H1 (cell line): ENCODE measurements around the gene FOXP4. TPM values are rescaled to one million over a fixed set of nuclear protein-coding genes. Genes with fewer than 3 reads are reported as not detected.

Experiments used
- CTCF ChIA-PET: fragments of 300-600 bp; sonication (Branson Sonifier 250); formaldehyde crosslinking; loops from one replicate; lab custom pipeline; 2021; ENCODE audit not compliant: partially characterized antibody; lab: Charles Lee
- POLR2A ChIA-PET: fragments of 300-600 bp; sonication (Branson Sonifier 250); formaldehyde crosslinking; loops from one replicate; lab custom pipeline; 2021; ENCODE audit warnings: inconsistent platforms; ENCODE audit not compliant: partially characterized antibody; lab: Charles Lee
- DNase-seq, 2 experiments: peaks; one replicate each; pipeline versions ENCODE4 v3.0.0 to v3.0.0-alpha.2; 2010 to 2022; ENCODE audit warnings: low spot score in 2 of 2, low read depth in 1 of 2, mixed read lengths in 1 of 2
- FAIRE-seq: peaks from 2 replicates; lab custom pipeline; 2011; peaks lifted over from hg19 to GRCh38; lab: Jason Lieb, UNC
- H2AFZ ChIP-seq: 2 replicates; pipeline ENCODE4 v1.8.1; 2012; ENCODE audit warnings: low read length, inconsistent platforms
- H2AK5ac ChIP-seq: 2 replicates; pipeline ENCODE4 v1.6.1; 2013; ENCODE audit warnings: low read depth, low read length
- H2BK120ac ChIP-seq: replicated peaks from 2 replicates; pipeline ENCODE3; 2013; ENCODE audit warnings: low read depth, low read length, inconsistent platforms
- H2BK12ac ChIP-seq: 2 replicates; pipeline ENCODE4 v1.6.1; 2013; ENCODE audit warnings: low read depth, low read length
- H2BK15ac ChIP-seq: 2 replicates; pipeline ENCODE4 v1.6.1; 2013; ENCODE audit warnings: low read length
- H2BK20ac ChIP-seq: 2 replicates; pipeline ENCODE4 v1.6.1; 2013; ENCODE audit warnings: low read length
- H2BK5ac ChIP-seq: 2 replicates; pipeline ENCODE4 v1.6.1; 2013; ENCODE audit warnings: low read depth, low read length
- H3K14ac ChIP-seq: 2 replicates; pipeline ENCODE4 v1.6.1; 2013; ENCODE audit warnings: inconsistent platforms; ENCODE audit not compliant: insufficient read length
- H3K18ac ChIP-seq: 2 replicates; pipeline ENCODE4 v1.6.1; 2013; ENCODE audit warnings: low read length; ENCODE audit errors: extremely low read depth
- H3K23ac ChIP-seq: 2 replicates; pipeline ENCODE4 v1.6.1; 2013; ENCODE audit warnings: inconsistent platforms; ENCODE audit not compliant: insufficient read length
- H3K23me2 ChIP-seq: 2 replicates; pipeline ENCODE4 v1.6.1; 2013; ENCODE audit warnings: low read depth, low read length
- H3K27ac ChIP-seq: 2 replicates; pipeline ENCODE4 v1.6.1; 2011; ENCODE audit warnings: low read depth, low read length, inconsistent platforms
- H3K27me3 ChIP-seq, 4 experiments: replicated peaks in 1 of 4; 1 replicate in 1 of 4; 2 replicates in 3 of 4; pipeline versions ENCODE4 v1.6.1 to v1.8.1; 2011 to 2013; ENCODE audit warnings: low read length in 3 of 4, mild to moderate bottlenecking in 3 of 4, inconsistent platforms in 2 of 4, mixed read lengths in 2 of 4, moderate library complexity in 1 of 4; ENCODE audit not compliant: control insufficient read depth in 3 of 4, insufficient read depth in 3 of 4; ENCODE audit errors: extremely low read depth in 1 of 4
- H3K36me3 ChIP-seq, 4 experiments: 2 replicates each; pipeline versions ENCODE4 v1.6.1 to v1.8.1; 2011 to 2013; ENCODE audit warnings: mild to moderate bottlenecking in 4 of 4, low read length in 3 of 4, moderate library complexity in 2 of 4, control low read depth in 1 of 4, inconsistent platforms in 1 of 4; ENCODE audit not compliant: insufficient read depth in 4 of 4, control insufficient read depth in 2 of 4
- H3K4ac ChIP-seq: replicated peaks from 2 replicates; pipeline ENCODE3; 2013; ENCODE audit warnings: low read length, low read depth, mixed read lengths, inconsistent platforms; ENCODE audit not compliant: insufficient read length
- H3K4me1 ChIP-seq, 4 experiments: replicated peaks in 1 of 4; 1 replicate in 1 of 4; 2 replicates in 3 of 4; pipeline versions ENCODE4 v1.6.1 to v1.8.1; 2011 to 2013; ENCODE audit warnings: low read length in 3 of 4, inconsistent platforms in 2 of 4, mixed read lengths in 1 of 4; ENCODE audit not compliant: insufficient read depth in 4 of 4, control insufficient read depth in 3 of 4
- H3K4me2 ChIP-seq, 2 experiments: 2 replicates each; pipeline versions ENCODE4 v1.6.1 to v1.8.1; 2011 to 2013; ENCODE audit warnings: low read depth in 2 of 2, low read length in 2 of 2, control low read depth in 1 of 2, inconsistent platforms in 1 of 2, mild to moderate bottlenecking in 1 of 2; ENCODE audit not compliant: insufficient read depth in 1 of 2
- H3K4me3 ChIP-seq, 4 experiments: fragments of 200-600, 300-600 bp in 1 of 4; sonication (generic), shearing (Covaris generic), sonication (Bioruptor Twin) in 1 of 4; 2 replicates each; pipeline versions ENCODE4 v1.5.1 to v1.8.1; 2011 to 2016; ENCODE audit warnings: low read length in 4 of 4, low read depth in 3 of 4, control low read depth in 2 of 4, inconsistent platforms in 2 of 4, mild to moderate bottlenecking in 2 of 4, mixed read lengths in 1 of 4, moderate library complexity in 1 of 4; ENCODE audit not compliant: insufficient read depth in 2 of 4; ENCODE audit errors: extremely low read depth in 1 of 4
- H3K56ac ChIP-seq: replicated peaks from 2 replicates; pipeline ENCODE3; 2013; ENCODE audit warnings: low read depth, mild to moderate bottlenecking, mixed read lengths, low read length, inconsistent platforms; ENCODE audit not compliant: insufficient read length
- H3K79me1 ChIP-seq: 2 replicates; pipeline ENCODE4 v1.6.1; 2013; ENCODE audit warnings: low read depth, low read length, control low read depth
- H3K79me2 ChIP-seq, 2 experiments: 2 replicates each; pipeline versions ENCODE4 v1.6.1 to v1.8.1; 2012 to 2013; ENCODE audit warnings: low read length in 2 of 2, mild to moderate bottlenecking in 2 of 2, inconsistent platforms in 1 of 2; ENCODE audit not compliant: insufficient read depth in 2 of 2, control insufficient read depth in 1 of 2
- H3K9ac ChIP-seq, 4 experiments: replicated peaks in 1 of 4; 1 replicate in 1 of 4; 2 replicates in 3 of 4; pipeline versions ENCODE4 v1.6.1 to v1.8.1; 2011 to 2013; ENCODE audit warnings: low read depth in 3 of 4, low read length in 3 of 4, control low read depth in 2 of 4, mild to moderate bottlenecking in 2 of 4, moderate library complexity in 2 of 4, inconsistent platforms in 1 of 4; ENCODE audit errors: extremely low read depth in 1 of 4
- H3K9me3 ChIP-seq, 2 experiments: 2 replicates each; pipeline versions ENCODE4 v1.6.1 to v1.8.1; 2012 to 2013; ENCODE audit warnings: mild to moderate bottlenecking in 2 of 2, moderate library complexity in 2 of 2, control low read depth in 1 of 2, inconsistent platforms in 1 of 2, low read depth in 1 of 2, low read length in 1 of 2, mixed read lengths in 1 of 2; ENCODE audit not compliant: insufficient read depth in 2 of 2
- H4K20me1 ChIP-seq, 2 experiments: replicated peaks in 1 of 2; 2 replicates each; pipeline versions ENCODE3 to v1.8.1; 2011 to 2013; ENCODE audit warnings: inconsistent platforms in 2 of 2, low read length in 2 of 2, mild to moderate bottlenecking in 1 of 2; ENCODE audit not compliant: insufficient read depth in 2 of 2, control insufficient read depth in 1 of 2
- H4K5ac ChIP-seq: 2 replicates; pipeline ENCODE4 v1.6.1; 2013; ENCODE audit warnings: low read length, low read depth, mixed read lengths, inconsistent platforms; ENCODE audit not compliant: insufficient read length
- H4K8ac ChIP-seq: 2 replicates; pipeline ENCODE4 v1.8.0; 2013; ENCODE audit warnings: mild to moderate bottlenecking, moderate library complexity, low read length, inconsistent platforms; ENCODE audit not compliant: insufficient read depth; ENCODE audit errors: extremely low read depth
- H4K91ac ChIP-seq: replicated peaks from 2 replicates; pipeline ENCODE3; 2013; ENCODE audit warnings: low read length, mixed read lengths, inconsistent platforms; ENCODE audit not compliant: insufficient read length
- ASH2L ChIP-seq: fragments of 200-600, 300-600 bp; sonication (generic); IDR thresholded peaks from one replicate; pipeline ENCODE4 v1.7.1; 2017; ENCODE audit warnings: low read length
- ATF2 ChIP-seq: IDR thresholded peaks from 2 replicates; pipeline ENCODE4 v1.6.1; 2012; ENCODE audit warnings: low read length, inconsistent platforms
- BRCA1 ChIP-seq: IDR thresholded peaks from 2 replicates; pipeline ENCODE4 v1.6.1; 2012; ENCODE audit warnings: low read depth, low read length, improper control_type of control experiment
- CHD2 ChIP-seq: IDR thresholded peaks from 2 replicates; pipeline ENCODE4 v1.6.1; 2012; ENCODE audit warnings: low read length, improper control_type of control experiment
- GTF2F1 ChIP-seq: IDR thresholded peaks from 2 replicates; pipeline ENCODE4 v1.6.1; 2012; ENCODE audit warnings: low read depth, low read length, improper control_type of control experiment, borderline replicate concordance
- HDAC2 ChIP-seq, 2 experiments: fragments of 300-600 bp in 1 of 2; sonication (generic) in 1 of 2; IDR thresholded peaks; 2 replicates each; pipeline ENCODE4 v1.6.1; 2011 to 2012; ENCODE audit warnings: low read depth in 2 of 2, low read length in 2 of 2, mild to moderate bottlenecking in 2 of 2, moderate library complexity in 2 of 2, borderline replicate concordance in 1 of 2, inconsistent platforms in 1 of 2
- JUN ChIP-seq: IDR thresholded peaks from 2 replicates; pipeline ENCODE4 v1.6.1; 2011; ENCODE audit warnings: low read depth, mild to moderate bottlenecking, improper control_type of control experiment, low read length
- MAX ChIP-seq: IDR thresholded peaks from 2 replicates; pipeline ENCODE4 v1.6.1; 2012; ENCODE audit warnings: inconsistent platforms
- NRF1 ChIP-seq: IDR thresholded peaks from 2 replicates; pipeline ENCODE4 v1.6.1; 2011; ENCODE audit warnings: mild to moderate bottlenecking, low read depth, low read length, improper control_type of control experiment
- SIX5 ChIP-seq: IDR thresholded peaks from 2 replicates; pipeline ENCODE4 v1.6.1; 2011; ENCODE audit warnings: mild to moderate bottlenecking, low read depth, low read length
- SP2 ChIP-seq: IDR thresholded peaks from 2 replicates; pipeline ENCODE4 v1.6.1; 2012; ENCODE audit warnings: mild to moderate bottlenecking, low read length, inconsistent platforms
- SP4 ChIP-seq: IDR thresholded peaks from 2 replicates; pipeline ENCODE4 v1.6.1; 2012; ENCODE audit warnings: low read length, inconsistent platforms
- TBP ChIP-seq: IDR thresholded peaks from 2 replicates; pipeline ENCODE4 v1.6.1; 2011; ENCODE audit warnings: low read depth, low read length, improper control_type of control experiment
- WGBS, 2 experiments: shearing (Covaris generic) in 1 of 2; methylation state at CpG; one replicate each; pipeline versions ENCODE4 v1.1.6 to v1.1.7; 2013 to 2015; ENCODE audit warnings: low lambda C conversion rate in 2 of 2, mixed read lengths in 2 of 2, inconsistent platforms in 1 of 2, low coverage in 1 of 2, missing lambda C conversion rate in 1 of 2; ENCODE audit not compliant: insufficient replicate concordance in 2 of 2, insufficient coverage in 1 of 2, insufficient read length in 1 of 2; ENCODE audit errors: extremely low coverage in 1 of 2, missing lambda C conversion rate in 1 of 2; 5-methylcytosine and 5-hydroxymethylcytosine counted together
- polyA plus RNA-seq, 7 experiments: library from polyadenylated mRNA; depleted of rRNA in 3 of 7; stranded (reverse) in 5 of 7; unstranded in 2 of 7; fragments of >200 nt in 5 of 7; fragments of 200-250 nt in 2 of 7; gene quantifications; 1 replicate in 5 of 7; 2 replicates in 1 of 7; 4 replicates in 1 of 7; pipeline versions ENCODE4 v1.2.1 to v1.2.3, GENCODE V29; 2011 to 2013; ENCODE audit warnings: missing spikeins in 2 of 7, mixed read lengths in 2 of 7
- total RNA-seq: library from RNA; stranded (reverse); fragmentation: NEBNext Ultra II Directional; extraction: Animal tissue kit (Norgen Biotek cat#: 25700); gene quantifications from 2 replicates; pipeline ENCODE4 v1.2.1, GENCODE V29; 2021

FOXP4 gene
- total and polyA plus RNA-seq, 2 of the 8 experiments (the other 6 are each of a cell fraction or from before 2014, with no cell fraction given), result 4.8 to 13.3 TPM

DNA sequence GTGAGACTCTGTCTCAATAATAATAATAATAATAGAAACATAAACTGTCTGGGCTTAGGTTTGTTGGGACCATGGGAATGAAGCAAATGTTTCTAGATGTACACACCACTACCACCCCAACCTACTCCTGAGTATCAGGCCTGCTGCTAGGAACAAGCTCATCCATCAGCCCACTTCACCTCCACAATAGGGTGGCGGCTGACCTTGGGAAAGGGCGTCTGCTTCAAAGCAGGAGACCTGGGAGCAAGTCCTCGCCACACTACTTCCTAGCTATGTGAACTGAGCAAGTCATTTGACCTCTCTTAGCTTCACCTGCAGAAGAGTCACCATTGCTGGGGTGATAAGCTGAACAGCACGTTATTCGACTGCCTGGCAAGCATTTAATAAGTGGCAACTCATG, 3.1 kb upstream of the FOXP4 start:
- Histone ChIP-seq H3K23ac (no peak overlapping the region), H2BK5ac (no peak overlapping the region), H4K8ac (no peak overlapping the region), H4K20me1 (peaks cover 2 to 8% of the 10 kb centered on the region in 2 experiments), H2AK5ac (no peak overlapping the region; the same call in 1 of the 2 replicates), H3K79me1 (peaks cover 2% of the 10 kb centered on the region; the same call in 1 of the 2 replicates), H3K79me2 (peaks cover 0 to 7% of the 10 kb centered on the region in 2 experiments; a peak in 1 of 4 replicates), H3K18ac (no peak overlapping the region), H3K27ac (no peak overlapping the region), H3K4me3 (no peak overlapping the region), H3K14ac (no peak overlapping the region), H2BK15ac (no peak overlapping the region), H3K27me3 (peaks cover 17 to 41% (median 36%) of the 10 kb centered on the region in 4 experiments), H3K4me1 (peaks cover 0 to 13% (median 11%) of the 10 kb centered on the region in 4 experiments; a peak in 6 of 7 replicates), H4K5ac (no peak overlapping the region), H3K56ac (no peak overlapping the region), H3K4ac (no peak overlapping the region), H2AFZ (no peak overlapping the region), H3K4me2 (no peak overlapping the region), H3K9ac (no peak overlapping the region), H2BK120ac (no peak overlapping the region), H2BK12ac (no peak overlapping the region), H3K9me3 (no peaks in the 10 kb centered on the region), H3K36me3 (no peaks in the 10 kb centered on the region), H2BK20ac (no peak overlapping the region), H4K91ac (no peak overlapping the region), H3K23me2 (peaks cover 23% of the 10 kb centered on the region)
- POLR2A ChIA-PET, result interaction anchor here (1.0 to 2.1 kb wide), 3 partner anchors 43 to 99 kb away, joined by 3 to 7 read pairs (median 6); no protein-coding TSS in a partner anchor
- DNase-seq (no peak), FAIRE-seq (no peak)
- 73% methylated on average over 5 of the region's 5 CpGs; no CpG with 5 or more reads in 1 of the 2 experiments for WGBS, 2 experiments
- CTCF ChIA-PET, result interaction anchor here (0.6 to 1.9 kb wide), 11 partner anchors 11 to 174 kb away, joined by 3 to 6 read pairs (median 3); no protein-coding TSS in a partner anchor
- TF ChIP-seq CHD2 (no peak), SIX5 (no peak), HDAC2 (IDR thresholded peaks at IDR 0.05; ENCODE audit: borderline replicate concordance in 1 of 2, low read depth in 2 of 2, low read length in 2 of 2) (no peak), BRCA1 (no peak), MAX (no peak), NRF1 (no peak), ATF2 (no peak), GTF2F1 (no peak), SP4 (no peak), TBP (no peak), JUN (no peak), ASH2L (no peak), SP2 (no peak)
